ENCODE results near the gene PRRC2B. TPM values are rescaled to one million over a fixed set of nuclear protein-coding genes. Genes with fewer than 3 reads are reported as not detected.

Gene PRRC2B
- total and polyA plus RNA-seq, 2 experiments from 2014 or later: 45.0 to 193 TPM

DNA sequence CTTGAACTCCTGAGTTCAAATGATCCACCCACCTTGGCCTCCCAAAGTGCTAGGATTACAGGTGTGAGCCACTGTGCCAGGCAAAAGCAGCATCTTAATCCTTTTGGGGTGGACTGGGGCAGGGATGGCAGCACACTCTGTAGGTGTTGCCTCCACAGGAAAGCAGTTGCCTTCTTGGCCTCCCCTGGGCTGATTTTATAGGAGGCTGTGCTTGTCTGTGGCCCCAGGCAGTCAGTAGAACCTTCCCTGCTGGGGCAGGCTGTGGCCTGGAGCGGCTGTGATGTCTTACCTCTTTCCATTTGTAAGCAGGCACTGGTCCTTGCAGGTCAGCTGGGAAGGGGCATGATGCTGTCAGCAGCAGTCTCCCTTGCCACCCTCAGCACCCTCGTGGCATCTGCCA, 49.8 kb downstream of the PRRC2B start (continued):
- TF ChIP-seq, protein P1, sequence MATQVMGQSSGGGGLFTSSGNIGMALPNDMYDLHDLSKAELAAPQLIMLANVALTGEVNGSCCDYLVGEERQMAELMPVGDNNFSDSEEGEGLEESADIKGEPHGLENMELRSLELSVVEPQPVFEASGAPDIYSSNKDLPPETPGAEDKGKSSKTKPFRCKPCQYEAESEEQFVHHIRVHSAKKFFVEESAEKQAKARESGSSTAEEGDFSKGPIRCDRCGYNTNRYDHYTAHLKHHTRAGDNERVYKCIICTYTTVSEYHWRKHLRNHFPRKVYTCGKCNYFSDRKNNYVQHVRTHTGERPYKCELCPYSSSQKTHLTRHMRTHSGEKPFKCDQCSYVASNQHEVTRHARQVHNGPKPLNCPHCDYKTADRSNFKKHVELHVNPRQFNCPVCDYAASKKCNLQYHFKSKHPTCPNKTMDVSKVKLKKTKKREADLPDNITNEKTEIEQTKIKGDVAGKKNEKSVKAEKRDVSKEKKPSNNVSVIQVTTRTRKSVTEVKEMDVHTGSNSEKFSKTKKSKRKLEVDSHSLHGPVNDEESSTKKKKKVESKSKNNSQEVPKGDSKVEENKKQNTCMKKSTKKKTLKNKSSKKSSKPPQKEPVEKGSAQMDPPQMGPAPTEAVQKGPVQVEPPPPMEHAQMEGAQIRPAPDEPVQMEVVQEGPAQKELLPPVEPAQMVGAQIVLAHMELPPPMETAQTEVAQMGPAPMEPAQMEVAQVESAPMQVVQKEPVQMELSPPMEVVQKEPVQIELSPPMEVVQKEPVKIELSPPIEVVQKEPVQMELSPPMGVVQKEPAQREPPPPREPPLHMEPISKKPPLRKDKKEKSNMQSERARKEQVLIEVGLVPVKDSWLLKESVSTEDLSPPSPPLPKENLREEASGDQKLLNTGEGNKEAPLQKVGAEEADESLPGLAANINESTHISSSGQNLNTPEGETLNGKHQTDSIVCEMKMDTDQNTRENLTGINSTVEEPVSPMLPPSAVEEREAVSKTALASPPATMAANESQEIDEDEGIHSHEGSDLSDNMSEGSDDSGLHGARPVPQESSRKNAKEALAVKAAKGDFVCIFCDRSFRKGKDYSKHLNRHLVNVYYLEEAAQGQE (IDR thresholded peaks at IDR 0.05; ENCODE audit: unreplicated experiment): no peak

DNA sequence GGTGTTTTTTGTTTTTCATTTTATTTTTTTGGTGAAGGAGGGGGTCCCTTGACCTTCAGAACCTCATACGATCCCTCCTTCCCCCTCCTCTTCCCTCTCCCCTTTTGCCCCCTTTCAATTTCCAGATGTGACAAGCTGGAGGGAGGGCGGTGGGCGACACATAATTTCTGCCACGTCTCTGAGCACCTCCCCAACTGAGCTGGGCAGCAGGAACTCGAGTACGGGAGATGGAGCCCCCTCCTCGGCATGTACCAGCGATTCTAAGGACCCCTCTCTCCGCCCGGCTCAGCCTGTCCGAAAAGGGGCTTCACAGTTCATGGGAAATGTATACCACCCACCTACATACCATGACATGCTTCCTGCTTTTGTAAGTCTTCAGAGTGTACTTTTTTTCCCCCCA, 52.4 kb downstream of the PRRC2B start:
- no peaks in the 10 kb centered on the region for H3K9me3 Mint-ChIP-seq
- no peak for DNase-seq (ENCODE audit: low spot score)
- H3K27me3 Mint-ChIP-seq (ENCODE audit: insufficient read depth, low read depth, poor library complexity): peaks cover 6% of the 10 kb centered on the region
- H3K4me1 Mint-ChIP-seq: peaks cover 7% of the 10 kb centered on the region; the same call in 2 of the 3 replicates
- no peak overlapping the region for H2AFZ ChIP-seq
- H3K4me3 ChIP-seq: no peak overlapping the region
- H3K9me2 ChIP-seq (ENCODE audit: insufficient read depth): no peaks in the 10 kb centered on the region
- H3K4me1 ChIP-seq (ENCODE audit: insufficient read depth): no peaks in the 10 kb centered on the region
- no peak for ATAC-seq
- no peak overlapping the region for H3K4me3 Mint-ChIP-seq
- peaks cover 93% of the 10 kb centered on the region for H3K36me3 Mint-ChIP-seq (ENCODE audit: low read depth)
- H3K27ac ChIP-seq (ENCODE audit: low read depth): peak overlapping the region; percentile 87
- no peak overlapping the region for H3K27ac Mint-ChIP-seq
- H3F3A ChIP-seq (replicated peaks; ENCODE audit: low read depth): peaks cover 59% of the 10 kb centered on the region
- peaks cover 87% of the 10 kb centered on the region for H3K36me3 ChIP-seq (ENCODE audit: insufficient read depth)
- H3K79me2 ChIP-seq (replicated peaks; ENCODE audit: insufficient read depth): peaks cover 87% of the 10 kb centered on the region
- TF ChIP-seq NANOG (IDR thresholded peaks at IDR 0.05; ENCODE audit: borderline replicate concordance) (no peak), JUNB (IDR thresholded peaks at IDR 0.05; ENCODE audit: unreplicated experiment) (no peak), EZH2phosphoT487 (IDR thresholded peaks at IDR 0.05; ENCODE audit: unreplicated experiment) (no peak), EZH2 (IDR thresholded peaks at IDR 0.05; ENCODE audit: low read depth, unreplicated experiment) (no peak), POLR2AphosphoS5 (IDR thresholded peaks at IDR 0.05; ENCODE audit: low read depth) (no peak)
- TF ChIP-seq, protein P2, sequence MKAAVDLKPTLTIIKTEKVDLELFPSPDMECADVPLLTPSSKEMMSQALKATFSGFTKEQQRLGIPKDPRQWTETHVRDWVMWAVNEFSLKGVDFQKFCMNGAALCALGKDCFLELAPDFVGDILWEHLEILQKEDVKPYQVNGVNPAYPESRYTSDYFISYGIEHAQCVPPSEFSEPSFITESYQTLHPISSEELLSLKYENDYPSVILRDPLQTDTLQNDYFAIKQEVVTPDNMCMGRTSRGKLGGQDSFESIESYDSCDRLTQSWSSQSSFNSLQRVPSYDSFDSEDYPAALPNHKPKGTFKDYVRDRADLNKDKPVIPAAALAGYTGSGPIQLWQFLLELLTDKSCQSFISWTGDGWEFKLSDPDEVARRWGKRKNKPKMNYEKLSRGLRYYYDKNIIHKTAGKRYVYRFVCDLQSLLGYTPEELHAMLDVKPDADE (IDR thresholded peaks at IDR 0.05): no peak
- peaks cover 45% of the 10 kb centered on the region for H4K20me1 ChIP-seq (replicated peaks; ENCODE audit: insufficient read depth)
- H3K4me2 ChIP-seq: no peak overlapping the region
- no peaks in the 10 kb centered on the region for H3K27me3 ChIP-seq (ENCODE audit: insufficient read depth)

DNA sequence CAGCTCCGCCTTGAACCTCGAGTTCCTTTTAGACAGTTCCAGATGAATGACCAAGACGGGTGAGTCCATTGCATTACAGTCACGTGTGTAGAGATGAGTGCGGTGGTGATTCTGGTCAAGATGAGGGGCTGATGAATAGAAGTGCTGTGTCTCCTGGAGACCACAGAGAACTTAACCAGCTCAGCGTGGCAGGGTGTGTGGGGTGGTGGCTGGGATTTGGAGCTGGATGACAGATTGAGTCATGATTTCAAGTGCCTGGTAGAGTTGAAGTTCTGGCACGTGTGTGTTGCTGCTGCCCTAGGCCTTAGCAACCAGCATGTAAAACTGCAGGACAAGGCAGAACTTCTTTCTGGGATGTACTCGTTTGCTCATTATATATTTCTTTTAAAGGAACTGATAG, 53.3 kb downstream of the PRRC2B start:
- Histone ChIP-seq H3K27ac (ENCODE audit: low read depth) (0 out of 2 replicates have a peak overlapping the region, but pooled peaks have one; percentile 69), H3K4me1 (ENCODE audit: insufficient read depth) (no peaks in the 10 kb centered on the region), H3K4me2 (no peak overlapping the region), H3K9me2 (ENCODE audit: insufficient read depth) (no peaks in the 10 kb centered on the region), H3K36me3 (ENCODE audit: insufficient read depth) (peaks cover 88% of the 10 kb centered on the region), H3F3A (replicated peaks; ENCODE audit: low read depth) (peaks cover 50% of the 10 kb centered on the region), H3K79me2 (replicated peaks; ENCODE audit: insufficient read depth) (peaks cover 87% of the 10 kb centered on the region), H3K4me3 (no peak overlapping the region), H4K20me1 (replicated peaks; ENCODE audit: insufficient read depth) (peaks cover 45% of the 10 kb centered on the region), H3K27me3 (ENCODE audit: insufficient read depth) (no peaks in the 10 kb centered on the region), H2AFZ (no peak overlapping the region)
- DNase-seq (ENCODE audit: low spot score) (no peak), ATAC-seq (no peak)
- peaks cover 6% of the 10 kb centered on the region for H3K27me3 Mint-ChIP-seq (ENCODE audit: insufficient read depth, low read depth, poor library complexity)
- H3K4me1 Mint-ChIP-seq: peaks cover 7% of the 10 kb centered on the region; the same call in 2 of the 3 replicates
- no peaks in the 10 kb centered on the region for H3K9me3 Mint-ChIP-seq
- peaks cover 92% of the 10 kb centered on the region for H3K36me3 Mint-ChIP-seq (ENCODE audit: low read depth)
- H3K4me3 Mint-ChIP-seq: no peak overlapping the region
- 0 out of 2 replicates have a peak overlapping the region, but pooled peaks have one; percentile 44 for H3K27ac Mint-ChIP-seq
- TF ChIP-seq ZNF331 (CRISPR knock-in tag; IDR thresholded peaks at IDR 0.05; ENCODE audit: low read depth) (no peak), ZNF114 (CRISPR knock-in tag; IDR thresholded peaks at IDR 0.05) (no peak), JUNB (IDR thresholded peaks at IDR 0.05; ENCODE audit: unreplicated experiment) (no peak), STAT1 (IDR thresholded peaks at IDR 0.05; ENCODE audit: unreplicated experiment) (no peak), EZH2 (IDR thresholded peaks at IDR 0.05; ENCODE audit: low read depth, unreplicated experiment) (no peak), CREB1 (CRISPR knock-in tag; IDR thresholded peaks at IDR 0.05; ENCODE audit: low read depth) (no peak), POLR2AphosphoS5 (IDR thresholded peaks at IDR 0.05; ENCODE audit: low read depth) (no peak)
- TF ChIP-seq, protein P2 (IDR thresholded peaks at IDR 0.05): no peak
- TF ChIP-seq, protein P1 (IDR thresholded peaks at IDR 0.05; ENCODE audit: unreplicated experiment): no peak
